Caco-2 (cell line): ENCODE measurements around the gene CDCA7L. TPM values are rescaled to one million over a fixed set of nuclear protein-coding genes. Genes with fewer than 3 reads are reported as not detected.

Experiments used
- BruUV-seq: library from RNA; stranded (reverse); fragments of 400-500 nt; replicated peaks from 2 replicates; lab custom pipeline; 2021; lab: Mats Ljungman, UMichigan
- CTCF ChIA-PET: fragments of 300-600 bp; sonication (Branson Sonifier 250); formaldehyde crosslinking; loops from one replicate; lab custom pipeline; 2022; ENCODE audit warnings: antibody characterized with exemption; lab: Charles Lee
- POLR2A ChIA-PET: fragments of 300-600 bp; sonication (Branson Sonifier 250); formaldehyde crosslinking; loops from one replicate; lab custom pipeline; 2022; ENCODE audit warnings: antibody characterized with exemption; lab: Charles Lee
- DNase-seq, 2 experiments: peaks; one replicate each; pipeline versions ENCODE4 v3.0.0 to v3.0.0-alpha.2; 2020 to 2022
- H3K27me3 ChIP-seq: replicated peaks from 2 replicates; pipeline ENCODE4 v1.6.0; 2011; ENCODE audit warnings: low read length; ENCODE audit not compliant: control insufficient read depth, insufficient read depth
- H3K36me3 ChIP-seq: 2 replicates; pipeline ENCODE4 v1.5.1; 2011; ENCODE audit warnings: low read length; ENCODE audit not compliant: control insufficient read depth, insufficient read depth
- H3K4me1 ChIP-seq: fragments of 250-450 bp; sonication (Bioruptor Pico); 2 replicates; pipeline ENCODE4 v1.5.1; 2020; ENCODE audit warnings: mild to moderate bottlenecking
- H3K4me3 ChIP-seq: 2 replicates; pipeline ENCODE4 v1.5.1; 2011; ENCODE audit warnings: low read depth, mild to moderate bottlenecking, control low read depth, low read length
- H3K9me3 ChIP-seq: fragments of 250-450 bp; sonication (Bioruptor Pico); 2 replicates; pipeline ENCODE4 v1.5.1; 2020; ENCODE audit warnings: mild to moderate bottlenecking, moderate library complexity
- H3K27ac Mint-ChIP-seq: one replicate; pipeline ENCODE4 v1.8.0; 2022; ENCODE audit warnings: mixed read lengths; ENCODE audit not compliant: unreplicated experiment
- H3K27me3 Mint-ChIP-seq: one replicate; pipeline ENCODE4 v1.8.0; 2022; ENCODE audit warnings: mixed read lengths; ENCODE audit not compliant: insufficient read depth, unreplicated experiment
- H3K36me3 Mint-ChIP-seq: one replicate; pipeline ENCODE4 v1.8.0; 2022; ENCODE audit warnings: mild to moderate bottlenecking, mixed read lengths; ENCODE audit not compliant: insufficient read depth, unreplicated experiment
- H3K4me1 Mint-ChIP-seq: one replicate; pipeline ENCODE4 v1.8.0; 2022; ENCODE audit warnings: low read depth, mixed read lengths; ENCODE audit not compliant: unreplicated experiment
- H3K4me3 Mint-ChIP-seq: one replicate; pipeline ENCODE4 v1.8.0; 2022; ENCODE audit warnings: mild to moderate bottlenecking, moderate library complexity, mixed read lengths; ENCODE audit not compliant: unreplicated experiment
- H3K9me3 Mint-ChIP-seq: one replicate; pipeline ENCODE4 v1.8.0; 2022; ENCODE audit warnings: mixed read lengths; ENCODE audit not compliant: unreplicated experiment
- CTCF ChIP-seq, 2 experiments: fragments of 200-600 bp in 1 of 2; IDR thresholded peaks; 1 replicate in 1 of 2; 2 replicates in 1 of 2; pipeline versions ENCODE4 v1.5.1 to v1.8.0; 2011 to 2022; ENCODE audit warnings: antibody characterized with exemption in 1 of 2, control low read depth in 1 of 2, inconsistent platforms in 1 of 2, low read depth in 1 of 2, low read length in 1 of 2, mild to moderate bottlenecking in 1 of 2, moderate library complexity in 1 of 2; ENCODE audit not compliant: insufficient read depth in 1 of 2, severe bottlenecking in 1 of 2, unreplicated experiment in 1 of 2
- intact Hi-C: fragments of 100-400 bp; cut with micrococcal nuclease; formaldehyde crosslinking; loops from one replicate; pipeline ENCODE4 v1.10.0; 2022; ENCODE audit not compliant: unreplicated experiment
- total RNA-seq: library from RNA; stranded (reverse); gene quantifications from 2 replicates; pipeline ENCODE4 v1.2.3, GENCODE V29; 2022

Gene CDCA7L
- total RNA-seq, 1 experiment from 2014 or later = 19.1 TPM

GRCh38 chr7:21916176-21916575 lies 29.5 kb downstream of the CDCA7L start:
- Histone ChIP-seq H3K4me3 (no peak overlapping the region), H3K9me3 (no peaks in the 10 kb centered on the region), H3K4me1 (no peaks in the 10 kb centered on the region), H3K36me3 (no peaks in the 10 kb centered on the region), H3K27me3 (no peaks in the 10 kb centered on the region)
- BruUV-seq = no TSS peak
- TF ChIP-seq CTCF (IDR thresholded peaks at IDR 0.05; ENCODE audit: insufficient read depth in 1 of 2, low read depth in 1 of 2, low read length in 1 of 2, severe bottlenecking in 1 of 2, unreplicated experiment in 1 of 2) = no peak
- Mint-ChIP-seq H3K9me3 (no peaks in the 10 kb centered on the region), H3K4me1 (no peaks in the 10 kb centered on the region), H3K27ac (no peak overlapping the region), H3K4me3 (no peak overlapping the region), H3K27me3 (peaks cover 4% of the 10 kb centered on the region), H3K36me3 (no peaks in the 10 kb centered on the region)
- CTCF ChIA-PET = no interaction called here
- no peak for DNase-seq
- intact Hi-C loops = no loop called here
- POLR2A ChIA-PET = no interaction called here

GRCh38 chr7:21915140-21915539 lies 30.6 kb downstream of the CDCA7L start:
- Mint-ChIP-seq H3K27me3 (peaks cover 4% of the 10 kb centered on the region), H3K9me3 (no peaks in the 10 kb centered on the region), H3K4me1 (no peaks in the 10 kb centered on the region), H3K4me3 (no peak overlapping the region), H3K27ac (no peak overlapping the region), H3K36me3 (no peaks in the 10 kb centered on the region)
- Histone ChIP-seq H3K4me3 (no peak overlapping the region), H3K27me3 (no peaks in the 10 kb centered on the region), H3K9me3 (no peaks in the 10 kb centered on the region), H3K4me1 (no peaks in the 10 kb centered on the region), H3K36me3 (no peaks in the 10 kb centered on the region)
- ChIA-PET POLR2A (no interaction called here), CTCF (interaction anchor here (0.7 kb wide), 1 partner anchor 8 kb away, joined by 4 read pairs; no protein-coding TSS in a partner anchor)
- intact Hi-C loops = no loop called here
- no peak for TF ChIP-seq CTCF (IDR thresholded peaks at IDR 0.05; ENCODE audit: insufficient read depth in 1 of 2, low read depth in 1 of 2, low read length in 1 of 2, severe bottlenecking in 1 of 2, unreplicated experiment in 1 of 2)
- no peak for DNase-seq
- BruUV-seq = no TSS peak

- no peak for DNase-seq
- H3K36me3 Mint-ChIP-seq = no peaks in the 10 kb centered on the region
- no peaks in the 10 kb centered on the region for H3K27me3 ChIP-seq
- no peaks in the 10 kb centered on the region for H3K36me3 ChIP-seq
- H3K4me3 ChIP-seq = no peak overlapping the region
- no peak overlapping the region for H3K4me3 Mint-ChIP-seq
- H3K9me3 Mint-ChIP-seq = no peaks in the 10 kb centered on the region
- ChIA-PET CTCF (no interaction called here), POLR2A (no interaction called here)
- no peaks in the 10 kb centered on the region for H3K9me3 ChIP-seq
- TF ChIP-seq CTCF (IDR thresholded peaks at IDR 0.05; ENCODE audit: insufficient read depth in 1 of 2, low read depth in 1 of 2, low read length in 1 of 2, severe bottlenecking in 1 of 2, unreplicated experiment in 1 of 2) = no peak
- intact Hi-C loops = no loop called here
- H3K4me1 Mint-ChIP-seq = no peaks in the 10 kb centered on the region
- no peaks in the 10 kb centered on the region for H3K4me1 ChIP-seq
- BruUV-seq = no TSS peak
- no peak overlapping the region for H3K27ac Mint-ChIP-seq
- peaks cover 3% of the 10 kb centered on the region for H3K27me3 Mint-ChIP-seq
Measured at GRCh38 chr7:21914671-21915070, 31.0 kb downstream of the CDCA7L start.
